Measurements from ENCODE around the gene C1orf174.

- TF ChIP-seq CTCF (IDR thresholded peaks at IDR 0.05) (no peak), POLR2A (IDR thresholded peaks at IDR 0.05) (no peak)
These were observed 13.9 kb downstream of the C1orf174 start for GRCh38 chr1:3886106-3886670.
